GM19372 (cell line): ENCODE data around the gene ZNF460.
"Not testable (repeated sequence)": the region's sequence is repeated elsewhere in the genome, so short reads cannot be mapped to it uniquely, and the experiment has no call there.

Source experiments
- ATAC-seq: cut with Tn5 transposase; IDR thresholded peaks from one replicate; pipeline ENCODE4 v1.9.1; 2021; ENCODE audit warnings: mild to moderate bottlenecking, low read depth, moderate library complexity; ENCODE audit not compliant: unreplicated experiment

Gene ZNF460

GRCh38 chr19:57280165-57280961 is at the start of gene ZNF460:
ZNF460 (plus strand) TSS chr19:57280485; CDS start chr19:57280807, 322 bp downstream.
- peak; percentile 78 for ATAC-seq

- ATAC-seq: no peak
Measured at GRCh38 chr19:57231686-57232085, 48.6 kb upstream of the ZNF460 start.

- no peak for ATAC-seq
Measured at GRCh38 chr19:57233207-57233606, 47.1 kb upstream of the ZNF460 start.

GRCh38 chr19:57239982-57240310 is 40.3 kb upstream of the ZNF460 start:
- no peak for ATAC-seq

- ATAC-seq: peak; percentile 91
Measured at GRCh38 chr19:57240311-57241090, 39.8 kb upstream of the ZNF460 start, which contains the start of gene ZNF805. ZNF805 (plus strand) TSS chr19:57240632; CDS start chr19:57240892, 260 bp downstream.

GRCh38 chr19:57241176-57241575 is 39.1 kb upstream of the ZNF460 start:
- ATAC-seq: no peak

GRCh38 chr19:57242821-57243220 is 37.5 kb upstream of the ZNF460 start:
- ATAC-seq: no peak

GRCh38 chr19:57244513-57244912 is 35.8 kb upstream of the ZNF460 start:
- no peak for ATAC-seq

- no peak for ATAC-seq
Measured at GRCh38 chr19:57245066-57245465, 35.2 kb upstream of the ZNF460 start.

GRCh38 chr19:57245959-57246358 is 34.3 kb upstream of the ZNF460 start:
- ATAC-seq: no peak

GRCh38 chr19:57248646-57249045 is 31.6 kb upstream of the ZNF460 start:
- ATAC-seq: no peak

GRCh38 chr19:57249329-57249728 is 31.0 kb upstream of the ZNF460 start:
- no peak for ATAC-seq

- ATAC-seq: not testable (repeated sequence)
Measured at GRCh38 chr19:57253767-57254166, 26.5 kb upstream of the ZNF460 start.

GRCh38 chr19:57262044-57262443 is 18.2 kb upstream of the ZNF460 start:
- no peak for ATAC-seq

GRCh38 chr19:57263244-57263741 is 17.0 kb upstream of the ZNF460 start:
- no peak for ATAC-seq

- ATAC-seq: no peak
Measured at GRCh38 chr19:57267291-57267690, 13.0 kb upstream of the ZNF460 start.

- ATAC-seq: no peak
Measured at GRCh38 chr19:57269515-57270250, 10.6 kb upstream of the ZNF460 start.

GRCh38 chr19:57271280-57271679 is 9.0 kb upstream of the ZNF460 start:
- ATAC-seq: no peak

- ATAC-seq: no peak
Measured at GRCh38 chr19:57273014-57273413, 7.3 kb upstream of the ZNF460 start.

GRCh38 chr19:57276430-57276829 is 3.9 kb upstream of the ZNF460 start:
- no peak for ATAC-seq

- not testable (repeated sequence) for ATAC-seq
Measured at GRCh38 chr19:57278481-57278880, 1.8 kb upstream of the ZNF460 start.
